HT1080 (cell line): ENCODE measurements around the gene RAD51D. TPM values are rescaled to one million over a fixed set of nuclear protein-coding genes. Genes with fewer than 3 reads are reported as not detected.
"Not testable (repeated sequence)": the region's sequence is repeated elsewhere in the genome, so short reads cannot be mapped to it uniquely, and the experiment has no call there.

ENCODE experiments used
- DNase-seq: peaks from one replicate; pipeline ENCODE4 v3.0.0-alpha.2; 2015; ENCODE audit warnings: low read depth
- total RNA-seq: library from RNA; depleted of rRNA; stranded (reverse); fragments of >200 nt; shearing (Covaris generic); gene quantifications from 2 replicates; pipeline ENCODE4 v1.2.3, GENCODE V29; 2014

Gene RAD51D
- total RNA-seq, 1 experiment from 2014 or later: 8.6 TPM

- DNase-seq: peak; percentile 94
Measured at GRCh38 chr17:35094902-35095301, 24.8 kb downstream of the RAD51D start.

GRCh38 chr17:35090707-35091106 is 29.0 kb downstream of the RAD51D start:
- DNase-seq: not testable (repeated sequence)

GRCh38 chr17:35089586-35090296 is 29.9 kb downstream of the RAD51D start:
- DNase-seq: peak; percentile 76

GRCh38 chr17:35088881-35089585 is 30.6 kb downstream of the RAD51D start:
- peak; percentile 68 for DNase-seq

GRCh38 chr17:35088356-35088880 is 31.2 kb downstream of the RAD51D start:
- peak; percentile 42 for DNase-seq

- DNase-seq: peak; percentile 25
Measured at GRCh38 chr17:35087731-35088355, 31.8 kb downstream of the RAD51D start.

GRCh38 chr17:35086931-35087573 is 32.6 kb downstream of the RAD51D start:
- DNase-seq: no peak

- DNase-seq: no peak
Measured at GRCh38 chr17:35086164-35086563, 33.5 kb downstream of the RAD51D start.

GRCh38 chr17:35084987-35085386 is 34.7 kb downstream of the RAD51D start:
- DNase-seq: peak; percentile 93

- no peak for DNase-seq
Measured at GRCh38 chr17:35083071-35083470, 36.6 kb downstream of the RAD51D start.

GRCh38 chr17:35082073-35082657 is 37.5 kb downstream of the RAD51D start:
- peak; percentile 87 for DNase-seq

- DNase-seq: no peak
Measured at GRCh38 chr17:35081638-35082037, 38.0 kb downstream of the RAD51D start.

GRCh38 chr17:35080536-35080935 is 39.1 kb downstream of the RAD51D start:
- DNase-seq: no peak

- peak; percentile 78 for DNase-seq
Measured at GRCh38 chr17:35079547-35080423, 39.9 kb downstream of the RAD51D start.

- DNase-seq: no peak
Measured at GRCh38 chr17:35076874-35077273, 42.8 kb downstream of the RAD51D start.

- no peak for DNase-seq
Measured at GRCh38 chr17:35074711-35075707, 44.7 kb downstream of the RAD51D start.

- DNase-seq: no peak
Measured at GRCh38 chr17:35073991-35074627, 45.6 kb downstream of the RAD51D start.

GRCh38 chr17:35073183-35073790 is 46.4 kb downstream of the RAD51D start:
- DNase-seq: no peak
